ENCODE data around the gene PINK1.

The PINK1 gene

DNA sequence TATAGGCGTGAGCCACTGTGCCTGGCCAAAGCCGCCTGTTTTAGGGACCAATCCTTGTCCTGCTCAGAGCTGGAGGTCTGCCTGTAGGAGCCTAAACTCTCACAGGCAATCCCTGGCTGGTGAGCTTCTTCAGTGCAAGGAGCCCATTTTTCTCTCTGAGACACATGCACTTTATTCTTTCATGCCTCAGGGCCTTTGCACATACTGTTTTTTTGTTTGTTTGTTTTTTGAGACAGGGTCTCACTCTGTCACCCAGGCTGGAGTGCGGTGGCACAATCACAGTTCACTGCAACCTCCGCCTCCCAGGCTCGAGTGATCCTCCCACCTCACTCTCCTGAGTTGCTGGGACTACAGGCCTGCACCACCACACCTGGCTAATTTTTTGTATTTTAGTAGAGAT lies 21.6 kb upstream of the PINK1 start:
- no peak for DNase-seq (ENCODE audit: low read depth)

DNA sequence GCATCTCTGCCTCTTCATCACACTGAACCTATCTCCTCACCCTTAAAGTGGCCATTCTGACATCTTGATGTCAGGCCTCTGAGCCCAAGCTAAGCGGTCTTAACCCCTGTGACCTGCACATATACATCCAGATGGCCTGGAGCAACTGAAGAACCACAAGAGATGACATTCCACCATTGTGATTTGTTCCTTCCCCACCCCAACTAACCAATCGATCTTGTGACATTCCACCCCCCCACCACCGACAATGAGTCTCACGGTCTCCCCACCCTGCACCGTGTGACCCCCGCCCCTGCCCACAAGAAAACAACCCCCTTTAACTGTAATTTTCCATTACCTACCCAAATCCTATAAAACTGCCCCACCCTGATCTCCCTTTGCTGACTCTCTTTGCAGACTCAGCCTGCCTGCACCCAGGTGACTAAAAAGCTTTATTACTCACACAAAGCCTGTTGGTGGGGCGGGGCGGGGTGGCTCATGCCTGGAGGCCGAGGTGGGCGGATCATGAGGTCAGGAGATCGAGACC lies 21.0 kb upstream of the PINK1 start:
- no peak for DNase-seq (ENCODE audit: low read depth)

DNA sequence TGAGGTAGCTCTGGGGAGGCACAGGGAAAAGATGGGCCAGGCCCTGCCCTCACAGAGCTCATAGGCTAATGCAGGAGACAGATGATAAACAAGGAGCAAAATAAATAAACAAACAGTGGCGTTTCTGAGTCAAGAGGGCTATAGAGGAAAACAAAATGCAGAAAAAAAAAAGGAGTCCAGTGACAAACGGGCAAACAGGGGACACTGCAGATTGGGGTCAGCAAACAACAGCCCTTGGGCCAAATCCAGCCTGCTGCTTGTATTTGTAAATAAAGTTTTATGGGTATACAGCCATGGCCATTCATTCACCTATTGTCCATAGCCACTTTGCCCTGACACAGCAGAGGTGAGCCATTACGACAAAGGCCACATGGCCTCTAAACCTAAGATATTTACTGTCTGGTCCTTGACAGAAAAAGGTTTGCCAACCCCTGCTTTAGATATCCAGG lies 19.1 kb upstream of the PINK1 start:
- DNase-seq (ENCODE audit: low read depth): no peak

DNA sequence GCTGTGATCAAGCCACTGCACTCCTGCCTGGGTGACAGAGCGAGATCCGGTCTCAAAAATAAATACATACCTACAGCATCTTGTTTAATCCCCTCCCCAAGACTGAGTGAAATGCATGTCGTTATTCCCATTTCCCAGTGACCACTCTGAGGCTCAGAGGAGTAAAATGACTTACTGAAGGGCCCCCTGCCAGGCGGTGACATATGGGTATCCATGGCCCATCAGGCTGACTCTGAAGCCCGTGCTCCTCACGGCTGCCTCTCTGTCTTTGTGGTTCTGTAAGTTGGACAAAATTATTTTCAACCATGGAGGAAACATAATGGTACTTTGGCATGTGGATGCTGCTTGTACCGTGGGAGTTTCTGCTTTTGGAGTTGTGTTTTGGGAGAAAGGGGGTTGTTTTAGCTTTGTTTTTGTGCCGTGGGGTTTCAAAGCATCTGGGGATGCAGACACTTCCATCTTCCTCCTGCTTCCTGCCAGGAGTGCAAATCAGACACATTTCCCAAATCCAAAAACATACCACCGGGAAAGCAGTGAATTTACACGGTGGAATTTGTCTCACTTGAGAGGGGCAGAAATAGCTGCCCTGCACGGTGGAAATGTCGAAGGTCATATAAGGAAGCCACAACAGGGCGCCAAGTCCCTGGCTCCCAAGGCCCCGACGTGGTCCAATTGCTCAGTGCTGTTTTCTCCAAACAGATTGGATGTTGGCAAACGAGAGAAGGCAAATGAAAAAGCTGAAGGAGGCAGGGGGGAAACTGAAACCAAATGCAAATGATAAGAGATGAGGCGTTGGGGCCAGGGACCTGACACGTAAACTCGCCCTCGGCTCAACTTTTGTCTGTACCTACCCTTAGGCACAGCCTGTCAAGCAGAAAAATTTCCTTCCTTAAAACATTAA lies 17.1 kb upstream of the PINK1 start:
- no peak for DNase-seq (ENCODE audit: low read depth)

DNA sequence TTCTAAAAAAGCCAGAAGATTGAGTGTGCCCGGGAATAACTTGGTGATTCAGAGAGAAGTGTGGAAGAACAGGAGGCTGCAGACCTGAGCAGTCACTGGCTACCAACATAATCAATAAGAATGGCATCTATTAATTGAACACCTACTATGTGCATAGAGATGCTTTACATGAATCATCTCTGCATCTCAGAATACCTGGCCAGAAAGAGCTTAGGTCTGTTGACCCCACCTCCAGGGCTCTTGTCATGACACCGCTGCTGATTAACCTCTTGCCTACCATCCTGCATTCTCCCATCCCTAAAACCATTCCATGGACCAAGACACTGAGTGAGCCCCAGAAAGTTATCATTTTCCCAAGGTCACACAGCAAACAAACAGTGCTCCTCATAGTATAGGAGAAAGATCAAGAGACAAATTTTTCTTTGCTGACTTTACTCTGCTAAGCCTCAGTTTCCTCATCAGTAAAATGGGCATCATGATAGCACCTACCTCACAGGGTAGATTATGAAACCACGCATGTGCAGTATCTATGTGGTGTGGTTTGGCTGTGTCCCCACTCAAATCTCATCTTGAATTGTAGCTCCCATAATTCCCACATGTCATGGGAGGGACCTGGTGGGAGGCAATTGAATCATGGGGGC lies 16.3 kb upstream of the PINK1 start:
- no peak for DNase-seq (ENCODE audit: low read depth)

DNA sequence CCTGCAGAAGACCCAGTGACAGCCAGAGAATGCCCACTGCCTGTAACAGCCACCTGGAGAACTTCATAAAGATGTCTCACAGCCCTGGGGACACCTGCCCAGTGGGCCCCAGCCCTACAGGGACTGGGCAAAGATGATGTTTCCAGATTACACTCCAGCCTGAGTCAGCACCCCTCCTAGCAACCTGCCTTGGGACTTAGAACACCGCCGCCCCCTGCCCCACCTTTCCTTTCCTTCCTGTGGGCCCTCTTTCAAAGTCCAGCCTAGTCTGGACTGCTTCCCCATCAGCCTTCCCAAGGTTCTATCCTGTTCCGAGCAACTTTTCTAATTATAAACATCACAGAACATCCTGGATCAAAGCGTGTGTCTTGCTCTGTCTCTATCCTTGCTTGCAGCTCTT lies 14.7 kb upstream of the PINK1 start:
- DNase-seq (ENCODE audit: low read depth): no peak

DNA sequence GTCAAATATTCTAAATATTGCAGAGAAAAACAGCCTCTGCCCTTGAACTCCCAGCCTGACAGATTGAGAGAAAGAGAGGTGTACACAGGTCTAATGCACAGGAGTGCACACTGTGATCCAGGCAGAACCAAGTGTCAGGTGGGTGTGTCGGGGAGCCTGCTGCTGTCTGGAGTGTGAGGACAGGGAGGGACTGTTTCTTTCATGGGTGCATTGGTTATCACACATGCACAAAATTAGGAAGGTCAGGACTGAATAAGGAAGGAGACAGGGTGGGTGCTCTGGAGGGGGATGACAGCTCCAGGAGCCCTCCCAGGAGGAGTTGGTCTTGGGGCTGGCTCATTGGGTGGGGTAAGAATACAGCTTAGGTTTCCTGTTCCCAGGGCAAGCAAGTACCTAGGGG lies 13.3 kb upstream of the PINK1 start:
- no peak for DNase-seq (ENCODE audit: low read depth)

DNA sequence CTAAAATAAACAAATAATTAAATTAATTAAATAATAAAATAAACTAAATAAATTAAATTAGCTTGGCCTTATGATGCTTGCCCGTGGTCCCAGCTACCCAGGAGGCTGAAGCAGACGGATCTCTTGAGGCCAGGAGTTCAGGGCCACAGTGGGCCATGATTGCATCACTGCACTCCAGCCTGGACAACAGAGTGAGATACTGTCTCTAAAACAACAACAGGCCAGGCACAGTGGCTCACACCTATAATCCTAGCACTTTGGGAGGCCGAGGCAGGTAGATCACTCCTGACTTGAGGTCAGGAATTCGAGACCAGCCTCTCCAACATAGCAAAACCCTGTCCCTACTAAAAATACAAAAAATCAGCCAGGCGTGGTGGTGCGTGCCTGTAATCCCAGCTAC lies 12.2 kb upstream of the PINK1 start:
- no peak for DNase-seq (ENCODE audit: low read depth)

DNA sequence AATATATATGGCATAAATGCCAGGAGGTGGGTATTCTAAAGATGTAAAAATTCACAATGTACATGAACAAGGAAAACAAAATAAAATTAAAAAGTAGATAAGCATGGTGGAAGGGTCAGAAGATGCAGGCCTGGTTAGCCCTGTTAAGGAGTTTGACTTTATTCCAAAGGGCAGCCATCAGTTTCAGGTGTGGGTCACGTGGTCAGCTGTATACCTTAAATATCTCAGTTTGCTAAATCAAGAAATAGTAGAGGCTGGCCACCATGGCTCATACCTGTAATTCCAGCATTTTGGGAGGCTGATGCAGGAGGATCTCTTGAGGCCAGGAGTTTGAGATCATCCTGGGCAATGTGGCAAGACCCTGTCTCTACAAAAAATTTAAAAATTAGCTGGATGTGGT lies 8.5 kb upstream of the PINK1 start:
- DNase-seq (ENCODE audit: low read depth): no peak

DNA sequence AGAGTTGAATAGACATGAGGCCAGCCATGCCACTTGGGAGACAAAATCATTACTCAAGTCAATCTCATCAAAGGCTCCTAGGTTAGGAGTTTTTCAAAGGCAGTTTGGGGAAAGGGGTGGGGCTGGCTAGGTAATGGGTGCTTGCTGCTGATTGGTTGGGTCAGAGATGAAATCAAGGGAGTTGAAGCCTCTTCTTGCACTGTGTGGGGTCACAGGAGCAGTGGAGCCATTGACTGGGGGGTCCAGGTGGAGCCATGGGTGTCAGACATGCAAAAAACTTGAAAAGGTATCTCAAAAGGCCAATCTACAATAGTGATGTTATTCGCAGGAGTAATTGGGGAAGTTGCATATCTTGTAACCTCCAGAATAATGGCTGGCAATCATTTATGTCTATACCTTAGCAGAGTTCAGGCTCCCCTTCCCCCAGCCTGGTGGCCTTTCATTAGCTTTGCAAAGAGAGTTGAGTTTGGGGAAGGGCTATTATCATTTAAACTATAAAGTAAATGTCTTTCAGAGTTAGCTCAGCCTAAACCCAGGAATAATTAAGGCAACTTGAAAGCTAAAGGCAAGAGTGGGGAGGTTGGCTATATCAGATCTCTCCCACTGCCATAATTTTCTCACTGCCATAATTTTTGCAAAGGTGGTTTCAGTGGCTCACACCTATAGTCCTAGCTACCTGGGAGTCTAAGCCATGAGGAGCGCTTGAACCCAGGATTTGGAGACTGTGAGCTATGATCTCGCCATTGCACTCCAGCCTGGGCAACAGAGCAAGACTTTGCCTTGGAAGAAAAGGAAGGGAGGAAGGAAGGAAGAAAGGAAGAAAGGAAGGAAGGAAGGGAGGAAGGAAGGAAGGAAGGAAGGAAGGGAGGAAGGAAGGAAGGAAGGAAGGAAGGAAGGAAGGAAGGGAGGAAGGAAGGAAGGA lies 7.8 kb upstream of the PINK1 start:
- no peak for DNase-seq (ENCODE audit: low read depth)

DNA sequence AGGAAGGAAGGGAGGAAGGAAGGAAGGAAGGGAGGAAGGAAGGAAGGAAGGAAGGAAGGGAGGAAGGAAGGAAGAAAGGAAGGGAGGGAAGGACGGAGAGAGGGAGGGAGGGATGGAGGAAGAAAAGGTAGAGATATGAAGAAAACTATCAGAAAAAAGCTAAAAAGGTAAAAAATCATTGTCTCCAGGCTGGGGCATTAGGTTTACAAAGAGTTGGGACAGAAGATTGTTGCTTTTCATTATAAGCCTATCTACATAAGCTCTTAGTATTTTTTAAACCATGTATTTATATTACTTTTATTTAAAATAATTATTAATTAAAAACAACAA lies 7.2 kb upstream of the PINK1 start:
- DNase-seq (ENCODE audit: low read depth): no peak

DNA sequence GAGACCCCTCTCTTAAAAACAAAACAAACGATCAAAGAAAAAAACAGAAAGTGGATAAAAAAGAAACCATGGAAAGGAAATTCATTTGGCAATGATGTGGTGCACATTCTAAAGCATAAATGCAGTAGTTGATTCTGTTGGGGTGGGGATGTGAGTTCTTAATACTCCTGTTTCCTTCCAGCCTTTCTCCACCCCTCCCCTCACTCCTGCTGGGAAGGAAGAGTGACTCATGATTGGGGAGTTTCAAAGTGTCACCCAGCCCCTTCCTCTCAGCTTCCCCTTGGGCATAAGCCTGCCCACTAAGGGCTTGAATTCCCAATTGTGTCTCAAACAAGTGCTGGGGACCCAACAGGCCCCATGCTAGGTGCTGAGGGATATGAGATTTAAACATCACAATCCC lies 6.7 kb upstream of the PINK1 start:
- no peak for DNase-seq (ENCODE audit: low read depth)

DNA sequence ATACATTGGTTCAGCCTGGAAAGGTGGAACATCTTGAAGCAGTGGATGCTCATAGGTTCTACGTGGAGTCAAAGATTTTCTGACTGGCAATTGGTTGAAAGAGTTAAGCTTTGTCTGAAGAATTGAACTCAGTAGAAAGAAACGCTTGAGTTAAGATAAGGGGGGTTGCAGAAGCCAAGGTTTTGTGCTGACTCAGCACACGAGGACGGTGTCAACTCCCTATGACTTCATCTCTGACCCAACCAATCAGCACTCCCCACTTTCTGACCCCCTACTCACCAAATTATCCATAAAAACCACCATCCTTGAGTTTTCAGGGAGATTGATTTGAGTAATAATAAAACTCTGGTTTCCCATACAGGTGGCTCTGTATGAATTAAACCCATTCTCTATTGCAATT lies 2.5 kb upstream of the PINK1 start:
- no peak for DNase-seq (ENCODE audit: low read depth)

DNA sequence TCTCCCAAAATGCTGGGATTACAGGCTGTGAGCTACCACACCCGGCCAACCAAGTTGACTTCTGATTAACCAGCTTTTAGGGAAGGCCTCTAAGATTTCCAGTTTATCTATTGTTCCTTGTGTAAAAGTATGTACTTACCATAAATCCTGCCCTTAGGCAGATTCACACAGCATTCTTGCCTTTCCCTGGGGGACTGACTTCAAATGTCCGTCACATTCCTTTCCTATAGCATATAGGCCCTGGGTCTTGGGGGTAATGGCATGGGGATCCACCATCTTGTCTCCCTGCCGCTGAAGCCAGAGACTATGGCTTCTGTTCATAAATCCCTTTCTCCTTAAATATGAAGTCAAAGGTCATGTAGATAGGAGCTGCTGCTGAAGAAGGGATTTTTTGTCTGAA lies 872 bp upstream of the PINK1 start:
- DNase-seq (ENCODE audit: low read depth): no peak

DNA sequence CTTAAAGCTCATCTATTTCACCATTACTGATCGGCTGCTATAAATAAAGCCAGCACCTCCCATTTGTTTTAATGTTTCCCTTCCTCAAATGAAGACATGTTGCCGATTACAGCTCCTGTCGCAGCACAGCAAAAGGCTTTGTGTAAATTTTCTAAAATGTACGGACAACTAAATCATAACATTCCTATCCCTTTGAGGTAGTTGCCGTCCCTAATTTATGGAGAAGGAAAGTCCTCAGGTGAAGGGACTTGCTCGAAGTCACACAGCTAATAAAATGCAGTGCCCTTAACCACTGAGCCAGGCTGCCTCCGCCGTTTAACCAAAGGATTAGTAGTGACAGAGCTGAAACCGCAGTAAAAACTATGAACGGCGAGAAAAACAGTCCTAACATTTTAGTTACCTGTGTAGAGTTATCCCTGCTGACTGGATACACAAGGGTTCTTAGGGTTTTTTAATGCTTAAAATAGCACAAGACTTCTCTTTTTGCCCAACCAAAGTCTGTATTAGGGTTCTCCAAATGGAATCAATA lies 871 bp downstream of the PINK1 start:
- DNase-seq (ENCODE audit: low read depth): no peak

DNA sequence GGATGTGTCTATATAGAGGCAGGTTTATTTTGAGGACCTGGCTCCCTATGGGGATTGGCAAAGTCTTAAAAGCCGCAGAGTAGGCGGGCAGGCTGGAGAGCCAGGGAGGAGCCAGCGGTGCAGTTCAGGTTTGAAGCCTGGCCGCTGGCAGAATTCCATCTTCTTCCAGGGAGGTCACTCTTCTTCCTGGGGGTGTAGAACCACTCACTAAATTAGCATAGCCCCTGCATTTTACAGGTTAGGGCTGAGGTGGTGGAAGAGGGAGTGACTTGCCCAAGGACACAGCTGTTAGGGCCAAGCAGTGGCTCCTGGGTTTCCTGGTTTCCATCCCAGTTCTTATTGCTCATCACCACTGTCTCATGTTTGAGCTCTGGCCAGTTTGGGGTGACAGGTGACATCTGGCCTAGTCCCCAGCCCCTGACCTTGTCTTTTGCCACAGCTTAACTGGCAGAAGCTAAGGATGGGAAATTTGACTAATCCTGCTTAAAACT lies 1.4 kb downstream of the PINK1 start:
- no peak for DNase-seq (ENCODE audit: low read depth)

DNA sequence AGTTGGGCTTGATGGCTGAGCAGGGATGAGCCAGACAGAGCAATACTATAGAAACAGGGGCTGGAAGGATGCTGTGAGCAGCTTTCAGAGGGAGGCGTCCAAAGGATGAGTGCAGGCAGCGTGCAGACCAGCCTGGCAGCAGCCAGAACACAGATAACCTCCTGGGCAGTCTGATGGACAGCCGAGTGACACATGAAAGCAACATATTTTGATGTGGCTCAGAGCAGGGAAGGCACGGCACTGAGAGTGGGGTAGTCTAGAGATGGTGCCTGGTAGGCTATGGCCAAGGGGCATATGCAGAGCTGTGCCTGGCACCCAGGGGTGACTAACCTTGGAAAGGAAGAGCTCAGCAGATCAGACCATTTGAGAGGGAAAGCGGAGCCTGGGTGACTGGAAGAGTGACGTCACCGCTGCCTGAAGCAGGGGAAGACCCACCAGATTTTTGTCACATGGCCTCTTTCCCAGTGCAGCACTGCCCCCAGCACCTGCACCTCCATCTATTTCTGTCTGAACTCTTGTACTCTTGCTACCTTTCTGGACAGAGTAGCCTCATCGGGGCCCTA lies 3.6 kb downstream of the PINK1 start:
- DNase-seq (ENCODE audit: low read depth): no peak

DNA sequence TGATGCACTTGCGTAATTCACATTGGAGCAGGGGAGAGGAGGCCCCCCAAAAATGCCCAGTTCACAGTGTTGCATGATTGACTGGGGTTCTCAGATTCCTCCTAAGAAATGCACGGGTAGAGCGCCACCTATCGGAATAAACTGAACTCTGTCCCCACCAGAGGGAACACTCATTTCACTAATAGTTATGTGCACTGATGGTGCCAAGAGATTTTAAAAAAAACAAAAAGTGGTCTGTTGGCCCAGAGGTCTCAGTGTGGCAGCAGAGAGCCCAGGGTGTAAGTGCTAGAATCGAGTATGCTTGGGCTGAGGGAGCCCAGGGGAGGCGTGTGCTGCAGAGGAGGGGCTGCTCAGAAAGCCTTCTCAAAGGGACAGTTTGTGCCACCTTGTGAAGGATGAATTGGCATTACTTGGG lies 6.9 kb downstream of the PINK1 start:
- peak; percentile 31 for DNase-seq (ENCODE audit: low read depth)

DNA sequence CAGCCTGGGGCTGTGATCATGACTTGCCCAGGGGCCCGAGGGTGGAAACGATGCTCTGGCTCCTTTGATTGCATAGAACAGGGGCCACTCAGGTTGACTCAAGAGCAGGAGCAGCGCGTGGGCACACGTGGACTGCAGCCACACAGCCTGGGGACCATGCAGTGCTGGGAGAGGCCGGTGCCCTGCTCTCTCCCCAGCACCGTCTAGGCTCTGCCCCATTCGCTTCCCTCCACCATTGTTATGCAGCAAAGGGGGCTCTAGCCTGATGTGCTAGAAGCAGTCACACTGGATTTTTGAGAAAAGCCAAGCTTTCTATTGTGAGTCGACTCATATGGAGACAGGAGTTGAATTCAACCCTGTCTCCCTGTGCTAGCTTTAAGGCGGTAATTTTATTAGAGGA lies 8.7 kb downstream of the PINK1 start:
- no peak for DNase-seq (ENCODE audit: low read depth)

DNA sequence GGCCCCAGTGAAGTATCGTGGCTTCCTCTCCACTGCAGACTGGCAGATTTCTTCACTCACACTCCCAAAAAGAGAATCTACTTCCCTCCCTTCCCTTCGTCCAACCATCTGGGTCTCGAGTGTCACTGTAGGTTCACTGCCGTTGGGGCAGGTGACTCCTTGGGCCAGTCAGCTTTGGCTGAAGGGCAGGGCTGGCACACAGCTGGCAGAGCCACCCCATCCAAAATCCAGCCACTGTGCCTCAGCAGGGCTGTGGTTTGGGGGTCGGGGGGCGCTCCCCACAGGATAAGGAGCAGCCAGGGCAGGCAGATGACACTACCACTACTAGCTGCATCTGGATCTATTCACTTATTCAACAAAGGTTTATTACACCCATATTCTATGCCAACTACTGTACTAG lies 9.8 kb downstream of the PINK1 start:
- no peak for DNase-seq (ENCODE audit: low read depth)

DNA sequence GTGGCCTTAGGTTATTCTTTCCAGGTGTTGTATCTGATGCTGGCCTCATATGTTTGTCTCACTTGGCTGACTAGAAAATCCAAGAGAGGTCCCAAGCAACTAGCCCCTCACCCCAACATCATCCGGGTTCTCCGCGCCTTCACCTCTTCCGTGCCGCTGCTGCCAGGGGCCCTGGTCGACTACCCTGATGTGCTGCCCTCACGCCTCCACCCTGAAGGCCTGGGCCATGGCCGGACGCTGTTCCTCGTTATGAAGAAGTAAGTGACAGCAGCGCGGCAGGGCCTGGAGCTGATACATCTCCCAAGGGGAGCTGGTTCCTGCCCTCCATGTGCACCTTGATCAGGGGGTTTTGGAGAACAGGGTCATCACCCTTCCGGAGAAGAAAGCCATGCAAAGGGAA lies 11.2 kb downstream of the PINK1 start:
- DNase-seq (ENCODE audit: low read depth): no peak

DNA sequence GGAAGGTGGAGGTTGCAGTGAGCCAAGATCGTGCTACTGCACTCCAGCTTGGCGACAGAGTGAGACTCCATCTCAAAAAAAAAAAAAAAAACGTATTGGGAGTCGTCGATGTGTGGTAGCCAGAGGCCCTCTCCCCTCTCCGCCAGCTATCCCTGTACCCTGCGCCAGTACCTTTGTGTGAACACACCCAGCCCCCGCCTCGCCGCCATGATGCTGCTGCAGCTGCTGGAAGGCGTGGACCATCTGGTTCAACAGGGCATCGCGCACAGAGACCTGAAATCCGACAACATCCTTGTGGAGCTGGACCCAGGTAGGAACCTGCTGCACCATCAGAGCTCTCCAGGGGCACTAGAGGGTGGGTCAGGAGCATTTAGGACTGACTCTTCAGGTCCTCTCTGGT lies 12.2 kb downstream of the PINK1 start:
- DNase-seq (ENCODE audit: low read depth): no peak

Data from fibroblast of the conjunctiva (primary cell).